GM18498 (cell line): ENCODE results near the gene TMEM131.

Experiments
- ATAC-seq: cut with Tn5 transposase; IDR thresholded peaks from one replicate; pipeline ENCODE4 v1.9.1; 2021; ENCODE audit warnings: mild to moderate bottlenecking, moderate library complexity; ENCODE audit not compliant: unreplicated experiment

The TMEM131 gene

DNA sequence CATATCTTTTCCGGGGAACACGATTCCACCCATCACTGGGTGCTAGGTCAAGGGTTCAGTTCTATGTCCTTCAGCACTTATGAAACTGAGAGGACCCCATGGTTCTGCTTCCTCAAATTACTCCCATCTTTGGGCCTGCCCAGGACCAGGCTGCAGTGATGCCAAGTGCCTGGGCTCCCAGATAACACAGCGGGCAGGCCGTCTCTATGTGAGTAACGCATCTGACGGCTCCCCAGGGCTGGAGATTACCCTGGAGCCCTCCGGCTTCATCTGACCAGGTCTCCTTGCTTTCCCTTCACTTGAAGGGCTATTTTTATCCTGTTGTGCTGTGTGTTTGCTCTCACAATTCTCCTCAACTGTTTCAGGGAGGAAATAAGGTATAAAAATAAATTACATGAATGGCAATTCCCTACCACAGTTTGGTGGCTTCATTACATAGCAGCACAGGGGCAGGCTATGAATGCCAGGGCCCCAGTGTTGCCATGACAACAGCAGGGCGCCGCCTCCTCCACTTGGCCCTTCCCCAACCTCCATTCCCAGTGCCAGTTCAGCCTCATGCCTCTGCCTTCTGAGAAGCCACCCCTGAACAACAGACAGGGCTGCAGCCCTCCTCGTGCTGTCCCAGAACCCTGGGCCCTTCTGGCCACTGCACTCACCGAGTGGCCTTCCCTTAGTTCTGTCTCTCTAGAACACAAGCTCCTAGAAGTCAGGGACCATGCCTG, 25.4 kb upstream of the TMEM131 start:
- ATAC-seq = no peak

DNA sequence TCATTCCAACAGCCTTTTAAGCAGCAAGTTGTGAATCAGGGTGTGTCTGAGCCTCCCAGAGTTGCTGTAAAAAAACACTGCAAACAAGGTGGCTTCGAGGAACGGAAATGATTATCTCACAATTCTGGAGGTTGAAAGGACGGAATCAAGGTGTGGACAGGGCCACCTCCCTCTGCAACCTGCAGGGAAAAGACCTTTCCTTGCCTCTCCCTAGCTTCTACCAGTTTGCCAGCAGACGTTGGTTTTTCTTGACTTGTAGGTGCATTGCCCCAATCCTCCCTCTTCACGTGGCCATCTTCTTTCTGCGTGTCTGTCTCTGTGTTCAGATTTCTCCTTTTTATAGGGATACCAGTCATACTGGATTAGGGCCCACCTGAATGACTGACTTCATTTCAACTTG, 24.8 kb upstream of the TMEM131 start:
- ATAC-seq = no peak

DNA sequence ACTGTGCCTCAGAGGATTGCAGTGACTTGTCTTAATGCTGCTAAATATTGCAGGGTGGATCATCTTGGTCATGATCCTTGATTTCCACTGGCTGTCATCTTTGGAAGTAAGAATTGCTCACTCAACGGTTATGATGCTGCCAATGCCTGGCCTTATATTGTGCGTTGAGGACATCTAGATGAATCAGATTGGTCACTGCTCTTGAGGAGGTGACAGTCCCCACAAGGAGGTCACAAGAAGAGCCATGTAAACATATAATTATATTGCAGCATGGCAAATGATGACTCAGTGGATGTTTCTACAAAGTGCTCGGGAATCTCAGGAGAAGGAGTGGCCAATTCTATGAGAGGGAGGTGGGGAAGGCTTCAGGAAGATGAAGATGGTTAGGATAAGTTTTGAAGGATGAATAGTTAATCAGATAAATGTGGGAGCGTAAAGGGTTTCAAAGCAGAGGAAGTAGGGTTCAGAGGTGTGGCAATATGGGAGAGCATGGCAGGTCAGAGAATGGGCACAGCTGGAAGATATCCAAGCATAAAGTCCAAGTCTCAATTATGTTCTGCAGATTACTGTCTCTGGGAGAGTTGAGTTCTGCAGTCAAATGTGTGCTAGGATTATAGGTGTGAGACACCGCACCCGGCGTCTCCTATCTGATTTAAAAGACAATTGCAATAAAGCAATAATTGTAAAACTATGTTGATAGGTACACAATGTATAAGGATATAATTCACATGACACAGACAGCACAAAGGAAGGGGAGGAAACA, 21.3 kb upstream of the TMEM131 start:
- no peak for ATAC-seq

DNA sequence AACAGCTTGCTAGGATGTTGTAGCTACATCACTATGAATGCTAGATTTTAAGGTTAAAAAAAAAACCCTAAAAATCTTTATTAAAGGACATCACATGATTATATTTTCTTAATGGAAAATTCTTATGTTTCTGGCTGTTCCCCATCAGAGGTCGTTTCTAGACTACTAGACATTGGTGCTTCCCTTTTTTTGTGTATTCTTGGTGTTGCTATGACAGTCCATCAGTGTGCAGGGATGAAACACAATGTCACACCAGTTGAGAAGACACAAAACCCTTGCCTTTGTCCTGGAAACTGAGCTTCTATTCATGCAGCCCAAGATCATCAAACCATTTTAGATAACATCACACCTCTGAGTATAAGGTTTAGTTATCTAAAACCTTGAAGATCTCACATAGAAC, 19.9 kb upstream of the TMEM131 start:
- no peak for ATAC-seq

DNA sequence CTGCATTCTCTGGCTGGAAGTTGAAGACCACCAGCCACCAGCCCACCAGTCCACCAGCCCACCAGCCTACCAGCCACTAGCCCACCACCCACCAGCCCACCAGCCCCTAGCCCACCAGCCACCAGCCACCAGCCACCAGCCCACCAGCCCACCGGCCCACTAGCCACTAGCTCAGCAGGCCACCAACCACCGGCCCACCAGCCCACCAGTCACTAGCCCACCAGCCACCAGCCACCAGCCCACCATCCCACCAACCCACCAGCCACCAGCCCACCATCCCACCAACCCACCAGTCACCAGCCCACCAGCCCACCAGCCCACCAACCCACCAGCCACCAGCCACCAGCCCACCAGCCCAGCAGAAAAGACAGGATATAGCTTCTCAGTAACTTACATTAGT, 18.6 kb upstream of the TMEM131 start:
- no peak for ATAC-seq

DNA sequence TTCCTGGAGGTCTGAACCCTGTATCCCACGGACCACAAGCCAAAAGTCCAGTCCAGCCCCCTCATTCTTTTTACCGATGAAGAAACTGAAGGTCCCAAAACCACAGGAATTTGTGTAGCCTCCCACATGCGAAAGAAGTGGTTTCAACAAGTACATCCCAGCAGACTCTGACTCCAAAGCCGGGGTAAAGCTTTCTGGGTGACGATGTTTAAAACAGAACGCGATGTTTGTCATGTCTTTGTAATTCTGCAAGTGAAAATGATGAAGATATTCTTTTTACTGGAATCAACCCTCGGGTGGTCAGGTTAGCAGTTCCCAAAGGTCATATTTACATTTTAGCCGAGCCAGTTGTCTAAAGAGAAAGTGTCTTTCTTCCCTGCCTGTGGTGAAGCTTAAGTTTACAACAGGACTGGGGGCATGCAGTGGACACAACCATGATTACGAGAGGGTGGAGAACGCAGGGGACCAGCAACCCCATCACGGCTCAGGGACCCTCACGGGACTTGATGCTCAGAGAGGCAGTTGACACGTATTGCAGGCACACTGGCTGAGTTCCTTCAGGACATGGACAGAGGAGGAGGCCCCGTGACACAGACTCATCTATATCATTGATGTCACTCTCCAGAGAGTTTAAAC, 17.8 kb upstream of the TMEM131 start:
- no peak for ATAC-seq

DNA sequence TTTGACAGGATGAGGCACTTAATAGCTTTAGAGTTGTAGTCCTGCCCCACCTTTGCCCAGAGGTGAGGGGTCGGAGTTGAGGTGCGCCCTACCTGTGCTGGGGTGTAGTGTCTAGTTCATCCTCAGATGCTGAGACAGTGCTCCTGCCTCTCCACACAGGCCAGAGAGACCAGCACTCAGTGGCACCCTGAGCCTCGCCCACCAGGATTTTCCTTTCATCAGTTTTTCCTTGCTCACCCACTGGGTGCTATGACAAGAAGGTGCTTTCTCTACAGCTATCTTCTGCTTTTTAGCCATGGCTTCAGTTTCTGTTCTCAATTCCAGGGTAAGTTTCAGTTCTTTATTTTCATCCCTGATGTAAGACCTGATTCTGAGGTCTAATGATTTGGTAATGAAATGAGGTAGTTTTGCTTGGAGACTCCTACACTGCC, 16.8 kb upstream of the TMEM131 start:
- peak; percentile 82 for ATAC-seq

DNA sequence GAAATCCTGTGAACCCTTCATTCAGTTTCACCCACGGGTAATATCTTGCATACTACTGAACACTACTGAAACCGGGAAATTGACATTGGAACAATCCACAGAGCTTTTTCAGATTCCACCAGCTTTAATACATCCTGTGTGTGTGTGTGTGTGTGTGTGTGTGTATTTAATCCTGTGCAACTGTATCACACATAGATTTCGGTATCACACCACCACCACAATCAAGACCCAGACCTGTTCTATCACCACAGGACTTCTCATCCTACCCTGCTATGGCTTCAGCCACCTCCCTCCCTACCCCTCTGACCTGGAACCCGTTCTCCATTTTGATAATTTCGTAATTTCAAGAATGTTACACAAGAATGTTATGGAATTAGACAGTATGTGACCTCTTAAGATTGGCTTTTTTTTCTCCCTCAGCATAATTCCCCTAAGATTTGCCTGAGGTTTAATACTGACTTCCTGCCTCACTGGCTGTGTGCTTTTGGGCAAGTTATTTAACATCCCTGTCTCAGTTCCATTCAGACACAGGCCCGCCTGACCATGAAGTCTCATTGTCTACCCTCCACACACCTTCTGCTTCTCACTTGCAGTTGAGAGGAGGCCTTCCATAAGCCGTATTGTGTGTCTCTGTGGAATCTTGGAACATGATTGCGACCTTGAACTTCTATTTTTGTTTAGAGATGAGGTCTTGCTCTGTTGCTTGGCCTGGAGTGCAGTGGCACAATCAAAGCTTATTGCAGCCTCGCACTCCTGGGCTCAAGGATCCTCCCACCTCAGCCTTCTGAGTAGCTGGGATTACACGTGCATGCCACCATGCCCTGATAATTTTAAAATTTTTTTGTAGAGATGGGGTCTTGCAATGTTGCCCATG, 14.4 kb upstream of the TMEM131 start:
- no peak for ATAC-seq

DNA sequence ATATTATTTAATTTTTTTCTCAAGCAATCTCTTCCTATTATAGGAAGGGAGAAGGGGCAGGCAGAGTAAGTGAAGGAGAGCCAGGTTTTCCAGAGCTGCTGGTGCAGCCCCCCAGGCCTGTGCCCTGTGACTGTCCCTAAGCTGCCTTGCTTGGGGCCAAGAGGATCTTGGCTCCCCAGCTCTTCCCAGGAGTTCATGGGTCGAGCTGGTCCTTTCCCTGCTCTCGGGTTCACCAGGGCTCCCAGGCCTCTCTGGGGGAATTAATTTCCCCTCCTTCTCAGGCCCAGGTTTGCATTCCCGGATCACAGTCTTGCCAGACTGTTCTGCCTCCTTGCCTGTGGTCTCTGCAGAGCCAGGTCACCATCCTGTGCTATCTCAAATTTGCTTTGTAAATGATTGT, 12.7 kb upstream of the TMEM131 start:
- ATAC-seq = no peak

- ATAC-seq = no peak
Measured at GRCh38 chr2:98006378-98006777, 10.6 kb upstream of the TMEM131 start.

GRCh38 chr2:98004613-98005012, 8.9 kb upstream of the TMEM131 start:
- no peak for ATAC-seq

DNA sequence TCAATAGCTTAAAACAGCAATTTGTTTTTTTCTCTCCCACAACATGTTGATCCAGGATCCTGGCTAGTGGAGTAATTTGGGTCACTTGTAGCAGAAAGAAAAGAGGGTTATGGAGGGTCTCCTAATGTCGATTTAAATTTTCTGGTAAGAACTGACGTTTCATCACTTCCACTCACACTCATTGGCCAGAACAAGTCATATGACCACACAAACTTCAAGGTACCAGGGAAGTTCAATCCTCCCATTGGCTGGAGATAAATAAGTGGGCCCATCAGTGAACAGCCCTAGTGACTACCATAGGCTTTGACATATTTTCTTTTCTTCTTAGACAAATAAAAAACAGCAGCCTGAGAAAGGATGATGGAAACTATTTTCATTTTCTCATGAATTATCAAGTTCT, 8.3 kb upstream of the TMEM131 start:
- ATAC-seq = no peak

DNA sequence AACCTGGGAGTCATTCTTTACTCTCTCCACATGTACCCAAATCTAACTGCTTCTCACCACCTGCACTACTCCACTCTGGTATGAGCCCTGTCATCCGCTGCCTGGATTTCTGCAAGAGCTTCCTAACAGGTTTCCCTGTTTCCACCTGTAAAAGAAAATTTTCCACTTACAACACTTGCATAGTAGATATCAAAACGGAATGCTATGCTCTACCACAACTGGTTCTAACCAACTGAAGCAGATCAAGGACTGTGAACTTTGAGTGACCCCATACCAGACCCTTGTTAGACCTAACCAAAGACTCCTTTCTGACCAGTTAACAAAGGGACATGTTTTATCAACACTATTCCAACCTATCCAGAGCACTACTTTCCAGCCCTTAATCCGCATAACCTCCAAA, 3.8 kb upstream of the TMEM131 start:
- ATAC-seq = no peak

DNA sequence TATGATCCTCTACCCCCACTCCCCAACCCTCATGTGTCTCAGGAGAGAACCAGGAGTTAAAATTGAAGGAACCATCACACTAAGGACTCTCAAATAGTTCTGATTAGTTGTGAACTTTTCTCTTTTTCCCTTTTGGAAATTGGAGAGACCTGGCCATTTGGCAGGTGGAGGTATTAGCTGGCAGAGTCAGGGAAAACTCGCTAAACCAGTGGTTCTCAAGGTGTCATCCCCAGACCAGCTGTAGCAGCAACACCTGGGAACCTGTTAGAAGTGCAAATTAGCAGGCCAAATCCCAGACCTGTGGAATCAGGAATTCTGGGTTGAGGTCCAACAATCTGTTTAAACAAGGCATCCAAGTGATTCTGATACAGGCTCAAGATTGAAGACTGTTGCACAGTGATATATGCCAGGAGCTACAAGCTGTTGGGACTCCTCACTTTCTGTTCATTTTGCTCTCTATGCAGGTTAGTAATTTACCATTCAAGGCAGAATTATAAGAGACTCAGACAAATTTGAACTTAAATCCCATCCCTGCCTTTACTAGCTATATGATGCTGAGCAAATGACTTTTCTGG, 2.8 kb upstream of the TMEM131 start:
- ATAC-seq = no peak

GRCh38 chr2:97997784-97998392, 2.1 kb upstream of the TMEM131 start:
- ATAC-seq = no peak

GRCh38 chr2:97996679-97997078, 931 bp upstream of the TMEM131 start:
- no peak for ATAC-seq

- ATAC-seq = peak; percentile 44
Measured at GRCh38 chr2:97995026-97995733, 568 bp downstream of the TMEM131 start.

DNA sequence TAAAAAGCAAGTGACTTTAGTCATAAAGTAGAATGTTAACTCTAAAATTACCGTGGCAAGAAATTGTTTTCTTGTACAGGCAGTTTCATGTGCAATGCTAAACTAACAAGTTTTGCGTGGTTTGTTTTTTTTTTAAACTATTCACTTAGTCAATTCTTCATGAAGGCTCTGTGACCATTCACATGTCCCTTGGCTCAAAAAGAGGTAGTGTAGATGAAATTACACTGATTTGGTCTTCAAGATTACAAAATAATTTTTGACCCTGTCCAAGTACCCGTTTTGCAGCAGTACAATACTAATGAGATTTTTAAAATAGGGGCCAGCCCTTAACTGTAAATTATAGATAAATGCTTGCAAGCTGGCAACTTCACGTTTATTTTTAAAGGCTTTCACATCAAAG, 1.3 kb downstream of the TMEM131 start:
- no peak for ATAC-seq

- ATAC-seq = no peak
Measured at GRCh38 chr2:97993926-97994325, 1.8 kb downstream of the TMEM131 start.
